A549 (cell line): ENCODE measurements around the gene SMARCA4. TPM values are rescaled to one million over a fixed set of nuclear protein-coding genes. Genes with fewer than 3 reads are reported as not detected.
"Not testable (repeated sequence)": the region's sequence is repeated elsewhere in the genome, so short reads cannot be mapped to it uniquely, and the experiment has no call there.

Source experiments
- ATAC-seq, 2 experiments: fragments of 200-7000 bp in 1 of 2; fragments of >200 bp in 1 of 2; cut with Nextera tagmentation in 1 of 2; cut with Tn5 transposase in 1 of 2; 3 replicates each; pipeline versions ENCODE4 v1.8.0 to v1.9.1; 2018 to 2020; ENCODE audit warnings: mild to moderate bottlenecking in 1 of 2, moderate library complexity in 1 of 2
- CTCF ChIA-PET: fragments of 300-600 bp; sonication (Branson Sonifier 250); formaldehyde crosslinking; extraction: SDS; loops from one replicate; lab custom pipeline; 2021; ENCODE audit warnings: antibody characterized with exemption, inconsistent platforms; lab: Yijun Ruan, JAX
- POLR2A ChIA-PET: fragments of 350-600 bp; formaldehyde crosslinking; extraction: SDS; loops from one replicate; lab custom pipeline; 2021; ENCODE audit warnings: antibody characterized with exemption, inconsistent platforms; lab: Yijun Ruan, JAX
- DNase-seq, 2 experiments: peaks; one replicate each; pipeline versions ENCODE4 v3.0.0 to v3.0.0-alpha.2; 2011 to 2016; ENCODE audit warnings: low read depth in 1 of 2, low spot score in 1 of 2
- FAIRE-seq: peaks from 2 replicates; lab custom pipeline; 2011; peaks lifted over from hg19 to GRCh38; lab: Jason Lieb, UNC
- H3K27ac ChIP-seq, 2 experiments: fragments of >200 bp; sonication (Bioruptor Twin); formaldehyde crosslinking; 3 replicates each; pipeline ENCODE4 v1.5.1; 2016 to 2017
- H3K4me1 ChIP-seq: fragments of >200 bp; sonication (Bioruptor Twin); formaldehyde crosslinking; 3 replicates; pipeline ENCODE4 v1.6.1; 2016
- H3K4me2 ChIP-seq: fragments of >200 bp; sonication (Bioruptor Twin); formaldehyde crosslinking; 3 replicates; pipeline ENCODE4 v1.6.1; 2016
- H3K4me3 ChIP-seq: fragments of >200 bp; sonication (Bioruptor Twin); formaldehyde crosslinking; 3 replicates; pipeline ENCODE4 v1.5.1; 2016
- H3K9me3 ChIP-seq: fragments of >200 bp; sonication (Bioruptor Twin); formaldehyde crosslinking; 3 replicates; pipeline ENCODE4 v1.6.1; 2016
- CBX8 ChIP-seq: fragments of 200-600 bp; sonication (generic); IDR thresholded peaks from 2 replicates; pipeline ENCODE4 v1.6.1; 2016
- CHD2 ChIP-seq: fragments of 150-350 bp; IDR thresholded peaks from 2 replicates; pipeline ENCODE4 v1.6.1; 2014; ENCODE audit warnings: low read length; ENCODE audit not compliant: partially characterized antibody
- EHF ChIP-seq: fragments of 250-450 bp; sonication (Bioruptor Pico); IDR thresholded peaks from 2 replicates; pipeline ENCODE4 v1.5.0; 2020; ENCODE audit warnings: mild to moderate bottlenecking
- ESRRA ChIP-seq: fragments of 150-350 bp; IDR thresholded peaks from 2 replicates; pipeline ENCODE4 v1.6.1; 2014; ENCODE audit warnings: mild to moderate bottlenecking, low read length, borderline replicate concordance
- FOSB ChIP-seq: fragments of 250-450 bp; sonication (Bioruptor Pico); IDR thresholded peaks from 2 replicates; pipeline ENCODE4 v1.5.0; 2020; ENCODE audit warnings: mild to moderate bottlenecking, moderate library complexity
- FOSL2 ChIP-seq, 2 experiments: fragments of 450-650 bp in 1 of 2; fragments of >200 bp in 1 of 2; sonication (Bioruptor Twin) in 1 of 2; formaldehyde crosslinking; IDR thresholded peaks; 2 replicates each; pipeline versions ENCODE4 v1.5.0 to v1.6.1; 2016 to 2020; ENCODE audit warnings: mild to moderate bottlenecking in 1 of 2, moderate library complexity in 1 of 2
- HDAC2 ChIP-seq: fragments of 200-600 bp; sonication (generic); IDR thresholded peaks from 2 replicates; pipeline ENCODE4 v1.6.1; 2016
- HOXB13 ChIP-seq: fragments of 250-450 bp; sonication (Bioruptor Pico); IDR thresholded peaks from 2 replicates; pipeline ENCODE4 v1.5.0; 2020; ENCODE audit warnings: low read depth, mild to moderate bottlenecking, moderate library complexity
- JUN ChIP-seq, 2 experiments: fragments of >200 bp; sonication (Bioruptor Twin); formaldehyde crosslinking; IDR thresholded peaks; 2 replicates in 1 of 2; 3 replicates in 1 of 2; pipeline ENCODE4 v1.6.1; 2016 to 2017
- JUNB ChIP-seq: fragments of >200 bp; sonication (Bioruptor Twin); formaldehyde crosslinking; IDR thresholded peaks from 2 replicates; pipeline ENCODE4 v1.6.1; 2016
- KDM1A ChIP-seq: fragments of 200-600 bp; sonication (generic); IDR thresholded peaks from 2 replicates; pipeline ENCODE4 v1.6.1; 2016; ENCODE audit warnings: low read depth, mild to moderate bottlenecking
- MAZ ChIP-seq: fragments of 150-350 bp; IDR thresholded peaks from 2 replicates; pipeline ENCODE4 v1.6.1; 2014; ENCODE audit warnings: antibody characterized with exemption, low read depth, low read length, borderline replicate concordance
- MYC ChIP-seq: IDR thresholded peaks from 2 replicates; pipeline ENCODE4 v1.6.1; 2012; ENCODE audit warnings: mild to moderate bottlenecking, inconsistent platforms, low read length, improper control_type of control experiment, borderline replicate concordance
- NFE2L2 ChIP-seq: fragments of 150-350 bp; conservative IDR thresholded peaks from 2 replicates; pipeline ENCODE4 v1.6.1; 2014; ENCODE audit warnings: low read length
- NR3C1 ChIP-seq: fragments of >200 bp; sonication (Bioruptor Twin); formaldehyde crosslinking; IDR thresholded peaks from 3 replicates; pipeline ENCODE4 v1.6.1; 2017
- POLR2A ChIP-seq: IDR thresholded peaks from 2 replicates; pipeline ENCODE4 v1.6.1; 2012; ENCODE audit warnings: mild to moderate bottlenecking, low read length
- POLR2AphosphoS2 ChIP-seq: conservative IDR thresholded peaks from 2 replicates; pipeline ENCODE4 v1.6.1; 2012; ENCODE audit warnings: low read length, improper control_type of control experiment, inconsistent platforms
- RCOR1 ChIP-seq: fragments of 150-350 bp; IDR thresholded peaks from 2 replicates; pipeline ENCODE4 v1.6.1; 2014; ENCODE audit warnings: antibody characterized with exemption, low read length, low read depth
- RFX5 ChIP-seq: fragments of 450-650 bp; IDR thresholded peaks from 2 replicates; pipeline ENCODE4 v1.7.1; 2014; ENCODE audit warnings: antibody characterized with exemption, mild to moderate bottlenecking, moderate library complexity
- RNF2 ChIP-seq: fragments of 200-600 bp; sonication (generic); IDR thresholded peaks from 2 replicates; pipeline ENCODE4 v1.6.1; 2016; ENCODE audit warnings: low read depth, mild to moderate bottlenecking, antibody characterized with exemption, moderate library complexity, borderline replicate concordance
- SMC3 ChIP-seq: fragments of >200 bp; sonication (Bioruptor Twin); formaldehyde crosslinking; IDR thresholded peaks from 3 replicates; pipeline ENCODE4 v1.6.1; 2018; ENCODE audit warnings: inconsistent platforms
- WGBS: methylation state at CpG from one replicate; pipeline ENCODE4 v1.1.6; 2017; ENCODE audit errors: missing lambda C conversion rate; 5-methylcytosine and 5-hydroxymethylcytosine counted together
- polyA plus RNA-seq, 4 experiments: library from polyadenylated mRNA; depleted of rRNA in 3 of 4; stranded (reverse); fragments of >200 nt; fragmentation: RNase III in 1 of 4; extraction: RNeasy Plus Mini Kit Qiagen cat#74134 plus additional on column Dnase treatment in 1 of 4; gene quantifications; 2 replicates in 3 of 4; 3 replicates in 1 of 4; pipeline ENCODE4 v1.2.3, GENCODE V29; 2011 to 2017
- TF ChIP-seq, protein P1 (sequence below): IDR thresholded peaks from 2 replicates; pipeline ENCODE4 v1.6.1; 2012; ENCODE audit warnings: low read depth, borderline replicate concordance
- TF ChIP-seq, protein P2 (sequence below): fragments of 200-600 bp; sonication (generic); IDR thresholded peaks from 2 replicates; pipeline ENCODE4 v1.6.1; 2016; ENCODE audit warnings: antibody characterized with exemption, mild to moderate bottlenecking, moderate library complexity
- TF ChIP-seq, protein P3 (sequence below): IDR thresholded peaks from 2 replicates; pipeline ENCODE4 v1.6.1; 2012

SMARCA4 gene
- polyA plus RNA-seq, 2 of the 4 experiments (the other 2 are of a cell fraction), result 8.1 to 11.9 TPM

DNA sequence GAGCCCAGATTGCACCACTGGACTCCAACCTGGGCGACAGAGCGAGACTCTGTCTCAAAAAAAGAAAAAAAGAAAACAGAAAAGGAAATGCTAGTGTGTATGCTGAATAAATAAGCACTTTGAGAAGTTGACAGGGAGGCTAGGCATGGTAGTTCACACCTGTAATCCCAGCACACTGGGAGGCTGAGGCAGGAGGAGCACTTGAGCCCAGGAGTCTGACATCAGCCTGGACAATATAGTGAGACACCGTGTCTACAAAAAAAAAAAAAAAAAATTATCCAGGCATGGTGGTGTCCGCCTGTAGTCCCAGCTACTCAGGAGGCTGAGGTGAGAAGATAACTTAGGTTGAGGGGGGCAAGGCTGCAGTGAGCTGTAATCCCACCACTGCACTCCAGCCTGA is 109.3 kb downstream of the SMARCA4 start:
- FAIRE-seq, result no peak
- Histone ChIP-seq H3K4me1 (no peaks in the 10 kb centered on the region), H3K4me3 (no peak overlapping the region), H3K9me3 (no peaks in the 10 kb centered on the region), H3K27ac (no peak overlapping the region), H3K4me2 (no peak overlapping the region)
- 78% methylated on average over 4 of the region's 4 CpGs for WGBS
- DNase-seq, result no peak
- ATAC-seq, result no peak
- POLR2A ChIA-PET, result no interaction called here
- TF ChIP-seq, protein P1, sequence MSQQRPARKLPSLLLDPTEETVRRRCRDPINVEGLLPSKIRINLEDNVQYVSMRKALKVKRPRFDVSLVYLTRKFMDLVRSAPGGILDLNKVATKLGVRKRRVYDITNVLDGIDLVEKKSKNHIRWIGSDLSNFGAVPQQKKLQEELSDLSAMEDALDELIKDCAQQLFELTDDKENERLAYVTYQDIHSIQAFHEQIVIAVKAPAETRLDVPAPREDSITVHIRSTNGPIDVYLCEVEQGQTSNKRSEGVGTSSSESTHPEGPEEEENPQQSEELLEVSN, result no peak
- TF ChIP-seq ESRRA (no peak), POLR2A (no peak), JUNB (no peak), MAZ (no peak), HDAC2 (no peak), FOSB (no peak)
- TF ChIP-seq, all 56 proteins: peak for 0
- CTCF ChIA-PET, result interaction anchor here (0.7 to 2.4 kb wide), 3 partner anchors 20 to 56 kb away, joined by 3 to 6 read pairs (median 5); no protein-coding TSS in a partner anchor

DNA sequence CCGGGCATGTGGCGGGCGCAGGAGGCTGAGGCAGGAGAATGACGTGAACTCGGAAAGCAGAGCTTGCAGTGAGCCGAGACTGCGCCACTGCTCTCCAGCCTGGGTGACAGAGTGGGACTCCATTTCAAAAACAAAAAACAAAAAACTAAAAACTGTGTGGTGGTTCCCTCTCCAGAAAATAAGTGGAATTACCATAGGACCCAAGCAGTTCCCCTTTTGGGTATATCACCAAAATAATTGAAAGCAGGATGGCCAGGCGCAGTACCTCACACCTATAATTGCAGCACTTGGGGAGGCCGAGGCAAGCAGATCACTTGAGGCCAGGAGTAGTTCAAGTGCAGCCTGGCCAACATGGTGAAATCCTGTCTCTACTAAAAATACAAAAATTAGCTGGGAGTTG is 112.7 kb downstream of the SMARCA4 start:
- Histone ChIP-seq H3K9me3 (no peaks in the 10 kb centered on the region), H3K4me2 (no peak overlapping the region), H3K27ac (no peak overlapping the region), H3K4me3 (no peak overlapping the region), H3K4me1 (no peaks in the 10 kb centered on the region)
- ChIA-PET POLR2A (no interaction called here), CTCF (no interaction called here)
- no peak for TF ChIP-seq HDAC2
- TF ChIP-seq RFX5, result no peak
- no peak for TF ChIP-seq EHF
- TF ChIP-seq NR3C1, result no peak
- no peak for TF ChIP-seq HOXB13
- no peak for TF ChIP-seq NFE2L2
- TF ChIP-seq RCOR1, result no peak
- no peak for TF ChIP-seq KDM1A
- no peak for TF ChIP-seq SMC3
- TF ChIP-seq JUN (IDR thresholded peaks at IDR 0.05), result no peak
- TF ChIP-seq, protein P2, sequence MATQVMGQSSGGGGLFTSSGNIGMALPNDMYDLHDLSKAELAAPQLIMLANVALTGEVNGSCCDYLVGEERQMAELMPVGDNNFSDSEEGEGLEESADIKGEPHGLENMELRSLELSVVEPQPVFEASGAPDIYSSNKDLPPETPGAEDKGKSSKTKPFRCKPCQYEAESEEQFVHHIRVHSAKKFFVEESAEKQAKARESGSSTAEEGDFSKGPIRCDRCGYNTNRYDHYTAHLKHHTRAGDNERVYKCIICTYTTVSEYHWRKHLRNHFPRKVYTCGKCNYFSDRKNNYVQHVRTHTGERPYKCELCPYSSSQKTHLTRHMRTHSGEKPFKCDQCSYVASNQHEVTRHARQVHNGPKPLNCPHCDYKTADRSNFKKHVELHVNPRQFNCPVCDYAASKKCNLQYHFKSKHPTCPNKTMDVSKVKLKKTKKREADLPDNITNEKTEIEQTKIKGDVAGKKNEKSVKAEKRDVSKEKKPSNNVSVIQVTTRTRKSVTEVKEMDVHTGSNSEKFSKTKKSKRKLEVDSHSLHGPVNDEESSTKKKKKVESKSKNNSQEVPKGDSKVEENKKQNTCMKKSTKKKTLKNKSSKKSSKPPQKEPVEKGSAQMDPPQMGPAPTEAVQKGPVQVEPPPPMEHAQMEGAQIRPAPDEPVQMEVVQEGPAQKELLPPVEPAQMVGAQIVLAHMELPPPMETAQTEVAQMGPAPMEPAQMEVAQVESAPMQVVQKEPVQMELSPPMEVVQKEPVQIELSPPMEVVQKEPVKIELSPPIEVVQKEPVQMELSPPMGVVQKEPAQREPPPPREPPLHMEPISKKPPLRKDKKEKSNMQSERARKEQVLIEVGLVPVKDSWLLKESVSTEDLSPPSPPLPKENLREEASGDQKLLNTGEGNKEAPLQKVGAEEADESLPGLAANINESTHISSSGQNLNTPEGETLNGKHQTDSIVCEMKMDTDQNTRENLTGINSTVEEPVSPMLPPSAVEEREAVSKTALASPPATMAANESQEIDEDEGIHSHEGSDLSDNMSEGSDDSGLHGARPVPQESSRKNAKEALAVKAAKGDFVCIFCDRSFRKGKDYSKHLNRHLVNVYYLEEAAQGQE, result no peak
- TF ChIP-seq RNF2, result no peak
- TF ChIP-seq, protein P3, sequence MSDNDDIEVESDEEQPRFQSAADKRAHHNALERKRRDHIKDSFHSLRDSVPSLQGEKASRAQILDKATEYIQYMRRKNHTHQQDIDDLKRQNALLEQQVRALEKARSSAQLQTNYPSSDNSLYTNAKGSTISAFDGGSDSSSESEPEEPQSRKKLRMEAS, result no peak
- TF ChIP-seq POLR2AphosphoS2, result no peak
- no peak for TF ChIP-seq CBX8
- TF ChIP-seq MYC, result no peak
- no peak for TF ChIP-seq FOSL2 (IDR thresholded peaks at IDR 0.05)
- TF ChIP-seq FOSL2 (CRISPR knock-in tag; IDR thresholded peaks at IDR 0.05), result no peak
- TF ChIP-seq CHD2, result no peak
- FAIRE-seq (no peak), ATAC-seq (no peak), DNase-seq (no peak)
- WGBS, result 96% methylated on average over 9 of the region's 9 CpGs

DNA sequence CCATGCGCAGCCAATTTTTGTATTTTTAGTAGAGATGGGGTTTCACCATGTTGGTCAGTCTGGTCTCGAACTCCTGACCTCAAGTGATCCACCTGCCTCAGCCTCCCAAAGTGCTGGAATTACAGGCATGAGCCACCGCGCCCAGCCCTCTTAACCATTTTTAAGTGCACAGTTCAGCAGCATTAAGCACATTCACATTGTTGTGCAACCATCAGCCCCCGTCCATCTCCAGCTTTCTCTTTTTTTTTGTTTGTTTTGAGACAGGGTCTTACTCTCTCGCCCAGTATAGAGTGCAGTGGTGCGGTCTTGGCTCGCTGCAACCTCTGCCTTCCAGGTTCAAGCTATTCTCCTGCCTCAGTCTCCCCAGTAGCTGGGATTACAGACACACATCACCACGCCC is 116.0 kb downstream of the SMARCA4 start:
- H3K27ac ChIP-seq, H3K9me3 ChIP-seq, POLR2A ChIA-PET, FAIRE-seq, H3K4me2 ChIP-seq, H3K4me1 ChIP-seq, H3K4me3 ChIP-seq, DNase-seq, ATAC-seq: not testable (repeated sequence)
- 93% methylated on average over 9 of the region's 9 CpGs for WGBS
- CTCF ChIA-PET, result interaction anchor here (2.1 kb wide), 1 partner anchor 41 kb away, joined by 5 read pairs; no protein-coding TSS in a partner anchor
